ENCODE data around the gene COPG1. TPM values are rescaled to one million over a fixed set of nuclear protein-coding genes. Genes with fewer than 3 reads are reported as not detected.

The COPG1 gene
- total RNA-seq, 1 experiment from 2014 or later, result 124 TPM

DNA sequence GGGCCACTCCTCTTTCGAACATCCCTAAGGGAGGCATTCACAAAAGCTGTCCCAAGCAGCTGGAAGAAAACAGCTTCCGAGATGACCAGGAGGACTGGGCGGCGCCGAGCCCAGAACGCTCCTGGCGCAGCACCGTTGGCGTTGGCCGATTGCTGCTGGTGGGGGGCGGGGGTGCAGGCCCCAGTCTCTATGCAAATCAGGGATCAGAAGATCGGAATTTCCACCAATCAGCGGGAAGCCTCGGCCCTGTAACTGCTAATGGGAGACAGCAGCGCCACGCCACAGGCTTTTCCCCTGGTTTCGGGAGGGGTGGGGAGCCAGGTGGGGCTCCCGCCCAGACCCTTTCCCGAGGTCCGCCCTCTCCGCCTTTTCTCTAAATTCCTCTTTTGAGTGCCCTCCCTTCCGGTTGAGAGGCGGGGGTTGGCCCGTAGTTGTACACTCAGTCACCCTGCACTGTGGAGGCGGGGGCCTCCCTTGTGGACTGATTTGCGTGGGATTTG, 56.2 kb downstream of the COPG1 start:
- H3K4me2 ChIP-seq (ENCODE audit: low read length), result no peak overlapping the region
- H3K4me3 ChIP-seq (ENCODE audit: low read length), result no peak overlapping the region
- no peak overlapping the region for H3K9ac ChIP-seq (ENCODE audit: low read length)

DNA sequence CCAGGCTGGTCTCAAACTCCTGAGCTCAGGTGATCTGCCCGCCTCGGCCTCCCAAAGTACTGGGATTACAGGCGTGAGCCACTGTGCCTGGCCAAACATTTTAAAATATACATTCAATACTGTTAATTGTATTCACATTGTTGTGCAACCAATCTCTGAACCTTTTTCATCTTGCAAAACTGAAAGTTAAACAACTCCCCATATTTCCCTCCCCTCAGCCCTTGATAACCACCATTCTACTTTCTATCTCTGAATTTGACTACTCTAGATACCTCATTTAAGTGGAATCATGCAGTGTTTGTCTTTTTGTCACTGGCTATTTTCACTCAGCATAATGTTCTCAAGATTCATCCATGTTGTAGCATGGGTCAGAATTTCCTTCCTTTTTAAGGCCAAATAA, 59.2 kb downstream of the COPG1 start:
- no peaks in the 10 kb centered on the region; the same call in 1 of the 2 replicates for H3K36me3 ChIP-seq (ENCODE audit: low read depth, low read length)
- no peak for ATAC-seq
- POLR2A ChIA-PET (ENCODE audit: unreplicated experiment), result no interaction called here
- H3K9ac ChIP-seq (ENCODE audit: low read length), result no peak overlapping the region
- H3K4me3 ChIP-seq (ENCODE audit: low read length), result no peak overlapping the region
- H3F3A ChIP-seq (ENCODE audit: low read length, unreplicated experiment), result no peaks in the 10 kb centered on the region
- no peak overlapping the region for H3K27ac ChIP-seq (ENCODE audit: low read length)
- H3K27me3 ChIP-seq (ENCODE audit: low read length), result no peaks in the 10 kb centered on the region
- intact Hi-C loops (cut with micrococcal nuclease), result no loop called here
- H3K4me1 ChIP-seq (ENCODE audit: insufficient read depth, low read length), result peaks cover 10% of the 10 kb centered on the region
- H4K20me1 ChIP-seq (ENCODE audit: low read length), result no peaks in the 10 kb centered on the region
- DNase-seq, result no peak
- no peak overlapping the region for H2AFZ ChIP-seq (ENCODE audit: low read length)
- TF ChIP-seq EZH2phosphoT487 (IDR thresholded peaks at IDR 0.05; ENCODE audit: borderline replicate concordance, low read length), result no peak
- TF ChIP-seq EZH2 (IDR thresholded peaks at IDR 0.05; ENCODE audit: low read length, unreplicated experiment), result no peak
- TF ChIP-seq, protein P1, sequence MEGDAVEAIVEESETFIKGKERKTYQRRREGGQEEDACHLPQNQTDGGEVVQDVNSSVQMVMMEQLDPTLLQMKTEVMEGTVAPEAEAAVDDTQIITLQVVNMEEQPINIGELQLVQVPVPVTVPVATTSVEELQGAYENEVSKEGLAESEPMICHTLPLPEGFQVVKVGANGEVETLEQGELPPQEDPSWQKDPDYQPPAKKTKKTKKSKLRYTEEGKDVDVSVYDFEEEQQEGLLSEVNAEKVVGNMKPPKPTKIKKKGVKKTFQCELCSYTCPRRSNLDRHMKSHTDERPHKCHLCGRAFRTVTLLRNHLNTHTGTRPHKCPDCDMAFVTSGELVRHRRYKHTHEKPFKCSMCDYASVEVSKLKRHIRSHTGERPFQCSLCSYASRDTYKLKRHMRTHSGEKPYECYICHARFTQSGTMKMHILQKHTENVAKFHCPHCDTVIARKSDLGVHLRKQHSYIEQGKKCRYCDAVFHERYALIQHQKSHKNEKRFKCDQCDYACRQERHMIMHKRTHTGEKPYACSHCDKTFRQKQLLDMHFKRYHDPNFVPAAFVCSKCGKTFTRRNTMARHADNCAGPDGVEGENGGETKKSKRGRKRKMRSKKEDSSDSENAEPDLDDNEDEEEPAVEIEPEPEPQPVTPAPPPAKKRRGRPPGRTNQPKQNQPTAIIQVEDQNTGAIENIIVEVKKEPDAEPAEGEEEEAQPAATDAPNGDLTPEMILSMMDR (conservative IDR thresholded peaks at IDR 0.05; ENCODE audit: low read depth, low read length), result no peak
- H3K9me2 ChIP-seq (replicated peaks; ENCODE audit: low read length), result no peaks in the 10 kb centered on the region
- no peaks in the 10 kb centered on the region for H3K9me3 ChIP-seq (ENCODE audit: low read length)
- no peak overlapping the region for H3K4me2 ChIP-seq (ENCODE audit: low read length)
- BruUV-seq (replicated peaks), result no TSS peak
- CTCF ChIA-PET, result no interaction called here
- H3K79me2 ChIP-seq (ENCODE audit: low read length), result no peaks in the 10 kb centered on the region

More for the DNA sequence above, 56.2 kb downstream of the COPG1 start:
- H3K36me3 ChIP-seq (ENCODE audit: low read depth, low read length), result no peaks in the 10 kb centered on the region; the same call in 1 of the 2 replicates
- DNase-seq, result no peak
- BruUV-seq (replicated peaks), result no TSS peak
- no peak overlapping the region for H2AFZ ChIP-seq (ENCODE audit: low read length)
- intact Hi-C loops (cut with micrococcal nuclease), result no loop called here
- no peak overlapping the region for H3K27ac ChIP-seq (ENCODE audit: low read length)
- H3F3A ChIP-seq (ENCODE audit: low read length, unreplicated experiment), result no peaks in the 10 kb centered on the region
- ATAC-seq, result no peak
- H3K79me2 ChIP-seq (ENCODE audit: low read length), result no peaks in the 10 kb centered on the region
- no peaks in the 10 kb centered on the region for H3K27me3 ChIP-seq (ENCODE audit: low read length)
- ChIA-PET CTCF (no interaction called here), POLR2A (ENCODE audit: unreplicated experiment) (no interaction called here)
- TF ChIP-seq, protein P1 (conservative IDR thresholded peaks at IDR 0.05; ENCODE audit: low read depth, low read length), result no peak
- TF ChIP-seq EZH2 (IDR thresholded peaks at IDR 0.05; ENCODE audit: low read length, unreplicated experiment), result no peak
- TF ChIP-seq EZH2phosphoT487 (IDR thresholded peaks at IDR 0.05; ENCODE audit: borderline replicate concordance, low read length), result no peak
- no peaks in the 10 kb centered on the region for H3K9me3 ChIP-seq (ENCODE audit: low read length)
- H3K4me1 ChIP-seq (ENCODE audit: insufficient read depth, low read length), result peaks cover 10% of the 10 kb centered on the region
- no peaks in the 10 kb centered on the region for H3K9me2 ChIP-seq (replicated peaks; ENCODE audit: low read length)
- no peaks in the 10 kb centered on the region for H4K20me1 ChIP-seq (ENCODE audit: low read length)
